Kidney (tissue), 14 donors: ENCODE data around the gene MEN1. TPM values are rescaled to one million over a fixed set of nuclear protein-coding genes. Genes with fewer than 3 reads are reported as not detected.
"Not testable (repeated sequence)": the region's sequence is repeated elsewhere in the genome, so short reads cannot be mapped to it uniquely, and the experiment has no call there.

Experiments used
- DNase-seq, 5 donors: peaks; one replicate each; pipeline ENCODE4 v3.0.0-alpha.2; 2013 to 2020
- FAIRE-seq: peaks from 2 replicates; lab custom pipeline; 2012; peaks lifted over from hg19 to GRCh38; lab: Jason Lieb, UNC
- H3K27ac ChIP-seq, 2 donors: one replicate each; pipeline ENCODE4 v1.7.0; 2013; ENCODE audit warnings: low read depth in 2 of 2, low read length in 2 of 2, inconsistent platforms in 1 of 2
- H3K27me3 ChIP-seq: one replicate; pipeline ENCODE4 v1.7.1; 2013; ENCODE audit warnings: low read length, inconsistent platforms; ENCODE audit not compliant: control insufficient read depth, insufficient read depth
- H3K36me3 ChIP-seq, 3 donors: one replicate each; pipeline versions ENCODE4 v1.7.0 to v1.7.1; 2013; ENCODE audit warnings: low read length in 3 of 3, control low read depth in 1 of 3, inconsistent platforms in 1 of 3; ENCODE audit not compliant: insufficient read depth in 3 of 3, control insufficient read depth in 2 of 3
- H3K4me1 ChIP-seq, 3 donors: one replicate each; pipeline versions ENCODE4 v1.7.0 to v1.7.1; 2013; ENCODE audit warnings: low read length in 3 of 3, inconsistent platforms in 1 of 3, low read depth in 1 of 3; ENCODE audit not compliant: control insufficient read depth in 2 of 3, insufficient read depth in 2 of 3
- H3K4me3 ChIP-seq, 3 donors: one replicate each; pipeline versions ENCODE4 v1.7.0 to v1.8.1; 2013; ENCODE audit warnings: low read length in 3 of 3, control low read depth in 1 of 3, inconsistent platforms in 1 of 3
- H3K9ac ChIP-seq, 3 donors: one replicate each; pipeline versions ENCODE4 v1.7.0 to v1.7.1; 2013; ENCODE audit warnings: low read length in 3 of 3, control low read depth in 1 of 3, inconsistent platforms in 1 of 3
- H3K9me3 ChIP-seq, 3 donors: one replicate each; pipeline versions ENCODE4 v1.7.0 to v1.7.1; 2013; ENCODE audit warnings: low read length in 3 of 3, control low read depth in 1 of 3, inconsistent platforms in 1 of 3; ENCODE audit not compliant: control insufficient read depth in 2 of 3, insufficient read depth in 1 of 3
- intact Hi-C: fragments of 100-400 bp; cut with DNase I; formaldehyde crosslinking; loops from one replicate; pipeline ENCODE4 v1.11.1; 2022
- polyA plus RNA-seq: library from polyadenylated mRNA; stranded (reverse); fragments of 350-450 nt; fragmentation: Illumina TruSeq; extraction: RNeasy Lipid Tissue Mini Kit (QIAGEN cat#74804); gene quantifications from one replicate; pipeline ENCODE4 v1.2.3, GENCODE V29; 2014; ENCODE audit warnings: low read depth, low replicate concordance; ENCODE audit not compliant: insufficient read depth
- total RNA-seq: library from RNA; stranded (reverse); fragmentation: NEBNext Ultra II Directional; extraction: Animal tissue kit (Norgen Biotek cat#: 25700); gene quantifications from one replicate; pipeline ENCODE4 v1.2.1, GENCODE V29; 2021
- TF ChIP-seq, protein P1 (sequence below): IDR thresholded peaks from 3 replicates; pipeline ENCODE4 v1.5.1; 2012; ENCODE audit warnings: mild to moderate bottlenecking, moderate library complexity, borderline replicate concordance; ENCODE audit not compliant: insufficient read depth; ENCODE audit errors: extremely low read depth
- donor health status: control.
- donor health status: control.
- donor health status: control.
- donor health status: control.
- donor health status: control.
- donor health status: DM: yes; HTN: yes; CAD: no.
- donor health status: Normal renal cell carcinoma (clear cell type).

The MEN1 gene
- total and polyA plus RNA-seq, 2 donors from 2014 or later = 20.9 to 24.0 TPM

DNA sequence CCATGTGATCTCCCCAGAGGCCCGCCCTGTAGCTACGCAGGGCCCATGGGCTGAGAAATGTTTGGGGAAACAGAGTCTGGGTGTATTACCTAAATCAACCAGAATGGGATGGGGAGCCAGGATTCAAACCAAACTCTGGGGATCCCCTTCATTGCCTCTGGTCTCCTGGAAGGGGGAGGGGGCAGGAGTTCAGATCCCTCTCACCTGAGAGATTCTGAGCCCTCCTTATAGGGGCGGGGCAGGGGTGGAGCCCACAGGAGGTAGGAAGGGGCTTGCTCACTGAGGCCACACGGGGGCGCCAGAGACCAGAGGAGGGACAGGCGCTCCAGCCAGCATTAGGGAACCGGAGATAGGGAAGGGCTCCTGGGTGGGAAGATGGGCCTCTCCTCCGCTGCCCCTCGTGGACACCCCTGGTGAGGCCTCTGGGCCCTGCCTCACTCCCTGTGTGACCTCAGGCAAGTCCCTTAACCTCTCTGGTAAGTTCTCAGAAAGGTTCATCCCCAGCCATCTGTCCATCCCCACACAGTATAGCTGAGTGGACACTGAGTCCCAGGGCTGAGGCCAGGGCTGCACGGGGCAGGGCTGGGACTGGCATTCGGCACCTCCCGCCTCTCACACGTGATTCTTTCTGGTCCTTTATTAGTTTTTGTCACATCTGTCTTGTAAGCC, 36.8 kb upstream of the MEN1 start:
- TF ChIP-seq, protein P1, sequence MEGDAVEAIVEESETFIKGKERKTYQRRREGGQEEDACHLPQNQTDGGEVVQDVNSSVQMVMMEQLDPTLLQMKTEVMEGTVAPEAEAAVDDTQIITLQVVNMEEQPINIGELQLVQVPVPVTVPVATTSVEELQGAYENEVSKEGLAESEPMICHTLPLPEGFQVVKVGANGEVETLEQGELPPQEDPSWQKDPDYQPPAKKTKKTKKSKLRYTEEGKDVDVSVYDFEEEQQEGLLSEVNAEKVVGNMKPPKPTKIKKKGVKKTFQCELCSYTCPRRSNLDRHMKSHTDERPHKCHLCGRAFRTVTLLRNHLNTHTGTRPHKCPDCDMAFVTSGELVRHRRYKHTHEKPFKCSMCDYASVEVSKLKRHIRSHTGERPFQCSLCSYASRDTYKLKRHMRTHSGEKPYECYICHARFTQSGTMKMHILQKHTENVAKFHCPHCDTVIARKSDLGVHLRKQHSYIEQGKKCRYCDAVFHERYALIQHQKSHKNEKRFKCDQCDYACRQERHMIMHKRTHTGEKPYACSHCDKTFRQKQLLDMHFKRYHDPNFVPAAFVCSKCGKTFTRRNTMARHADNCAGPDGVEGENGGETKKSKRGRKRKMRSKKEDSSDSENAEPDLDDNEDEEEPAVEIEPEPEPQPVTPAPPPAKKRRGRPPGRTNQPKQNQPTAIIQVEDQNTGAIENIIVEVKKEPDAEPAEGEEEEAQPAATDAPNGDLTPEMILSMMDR = peak; percentile 99
- intact Hi-C loops = no loop called here
- FAIRE-seq (no peak), DNase-seq (peak; percentile 94 to 97 (median 96))
- H3K36me3 ChIP-seq = no peaks in the 10 kb centered on the region
- no peak overlapping the region for H3K4me3 ChIP-seq
- no peak overlapping the region for H3K27ac ChIP-seq
- H3K27me3 ChIP-seq = no peaks in the 10 kb centered on the region
- H3K9ac ChIP-seq = no peak overlapping the region
- H3K4me1 ChIP-seq = peaks cover 0 to 23% (median 10%) of the 10 kb centered on the region in 3 donors
- H3K9me3 ChIP-seq = no peaks in the 10 kb centered on the region

DNA sequence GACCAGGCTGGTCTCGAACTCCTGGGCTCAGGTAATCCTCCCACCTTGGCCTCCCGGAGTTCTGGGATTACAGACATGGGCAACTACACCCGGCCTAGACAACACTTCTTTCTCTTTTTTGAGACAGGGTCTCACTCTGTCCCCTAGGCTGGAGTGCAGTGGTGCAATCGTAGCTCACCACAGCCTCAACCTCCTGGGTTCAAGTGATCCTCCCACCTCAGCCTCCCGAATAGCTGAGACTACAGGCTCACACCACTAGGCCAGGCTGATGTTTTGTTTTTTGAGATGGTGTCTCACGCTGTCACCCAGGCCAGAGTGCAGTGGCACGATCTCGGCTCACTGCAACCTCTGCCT, 35.4 kb upstream of the MEN1 start:
- H3K27me3 ChIP-seq, FAIRE-seq, H3K9ac ChIP-seq, DNase-seq, intact Hi-C loops, H3K4me3 ChIP-seq, H3K27ac ChIP-seq, H3K9me3 ChIP-seq, H3K36me3 ChIP-seq: not testable (repeated sequence)
- H3K4me1 ChIP-seq = peaks cover 0 to 20% (median 10%) of the 10 kb centered on the region in 3 donors

DNA sequence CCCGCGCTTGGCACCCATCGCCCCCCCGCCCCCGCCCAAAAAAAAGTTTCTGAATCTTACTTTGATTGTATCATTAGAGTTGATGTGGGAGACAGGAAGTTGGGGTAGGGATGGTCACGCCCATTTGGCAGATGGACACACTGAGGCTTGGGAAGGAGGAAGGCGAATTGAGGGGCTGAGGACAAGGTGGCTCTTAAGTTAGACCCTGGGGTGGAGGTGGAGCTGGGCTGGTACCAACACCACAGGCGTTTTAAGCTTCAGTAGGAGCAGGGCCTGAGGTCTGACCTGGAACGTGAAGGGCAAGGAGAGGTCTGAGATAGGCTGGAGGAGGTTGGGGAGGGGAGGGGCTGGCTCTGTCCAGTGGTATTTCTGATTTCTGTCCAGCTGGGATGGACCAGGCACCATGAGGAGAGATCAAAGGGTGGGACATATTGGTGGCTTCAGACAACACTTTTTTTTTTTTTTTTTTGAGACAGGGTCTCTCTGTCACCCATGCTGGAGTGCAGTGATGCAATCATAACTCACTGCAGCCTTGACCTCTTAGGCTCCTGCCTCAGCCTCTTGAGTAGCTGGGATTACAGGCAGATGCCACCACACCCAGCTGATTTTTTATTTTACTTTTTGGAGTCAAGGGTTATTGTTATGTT, 34.9 kb upstream of the MEN1 start:
- Histone ChIP-seq H3K36me3 (no peaks in the 10 kb centered on the region), H3K4me1 (peaks cover 0 to 20% (median 10%) of the 10 kb centered on the region in 3 donors), H3K9me3 (no peaks in the 10 kb centered on the region), H3K9ac (no peak overlapping the region), H3K27me3 (no peaks in the 10 kb centered on the region), H3K27ac (peak overlapping the region in 1 of 2 donors; percentile 67), H3K4me3 (peak overlapping the region in 2 of 3 donors; percentile 14 to 46)
- DNase-seq (peak in 1 of 5 donors; percentile 70), FAIRE-seq (no peak)
- intact Hi-C loops = no loop called here
- TF ChIP-seq, protein P1 = no peak
